HAP-1 (cell line): Measurements from ENCODE around the gene UVSSA.

Experiments used
- DNase-seq, 2 experiments: peaks; one replicate each; pipeline ENCODE4 v3.0.0-alpha.2; 2016 to 2020; ENCODE audit warnings: low spot score in 2 of 2
- H3K27me3 ChIP-seq: fragments of 250-450 bp; sonication (Bioruptor Pico); 2 replicates; pipeline ENCODE4 v1.5.1; 2020; ENCODE audit warnings: low read depth, mild to moderate bottlenecking, moderate library complexity
- H3K36me3 ChIP-seq: fragments of 250-450 bp; sonication (Bioruptor Pico); replicated peaks from 2 replicates; pipeline ENCODE4 v1.5.1; 2020; ENCODE audit warnings: mild to moderate bottlenecking
- H3K4me1 ChIP-seq: fragments of 250-450 bp; sonication (Bioruptor Pico); 2 replicates; pipeline ENCODE4 v1.5.1; 2020; ENCODE audit warnings: mild to moderate bottlenecking
- H3K4me3 ChIP-seq: fragments of 250-450 bp; sonication (Bioruptor Pico); 2 replicates; pipeline ENCODE4 v1.5.1; 2020; ENCODE audit warnings: mild to moderate bottlenecking, moderate library complexity
- H3K9me3 ChIP-seq: fragments of 250-450 bp; sonication (Bioruptor Pico); 2 replicates; pipeline ENCODE4 v1.5.1; 2020; ENCODE audit warnings: mild to moderate bottlenecking, moderate library complexity
- in situ Hi-C: fragments of 300-500 bp; cut with MboI; formaldehyde crosslinking; loops from 3 replicates; pipeline ENCODE4 v1.14.3; 2020; ENCODE audit warnings: low sequenced_read_pairs, inconsistent platforms, mixed read lengths

Gene UVSSA

GRCh38 chr4:1310796-1311631, 36.0 kb upstream of the UVSSA start:
- H3K4me1 ChIP-seq, result no peaks in the 10 kb centered on the region
- in situ Hi-C loops, result no loop called here
- H3K4me3 ChIP-seq, result no peak overlapping the region
- no peaks in the 10 kb centered on the region for H3K9me3 ChIP-seq
- no peaks in the 10 kb centered on the region for H3K27me3 ChIP-seq
- H3K36me3 ChIP-seq, result peaks cover 34% of the 10 kb centered on the region
- no peak for DNase-seq

GRCh38 chr4:1312821-1313640, 34.0 kb upstream of the UVSSA start:
- peaks cover 48% of the 10 kb centered on the region for H3K36me3 ChIP-seq
- no peak for DNase-seq
- H3K4me3 ChIP-seq, result no peak overlapping the region
- H3K27me3 ChIP-seq, result no peaks in the 10 kb centered on the region
- no peaks in the 10 kb centered on the region for H3K4me1 ChIP-seq
- H3K9me3 ChIP-seq, result no peaks in the 10 kb centered on the region
- in situ Hi-C loops, result no loop called here

GRCh38 chr4:1315306-1315705, 31.7 kb upstream of the UVSSA start:
- Histone ChIP-seq H3K36me3 (peaks cover 61% of the 10 kb centered on the region), H3K4me1 (no peaks in the 10 kb centered on the region), H3K27me3 (no peaks in the 10 kb centered on the region), H3K4me3 (no peak overlapping the region), H3K9me3 (no peaks in the 10 kb centered on the region)
- in situ Hi-C loops, result no loop called here
- DNase-seq, result no peak

GRCh38 chr4:1315836-1316536, 31.0 kb upstream of the UVSSA start:
- peaks cover 61% of the 10 kb centered on the region for H3K36me3 ChIP-seq
- no peak overlapping the region for H3K4me3 ChIP-seq
- no peaks in the 10 kb centered on the region for H3K27me3 ChIP-seq
- DNase-seq, result no peak
- H3K4me1 ChIP-seq, result no peaks in the 10 kb centered on the region
- in situ Hi-C loops, result no loop called here
- H3K9me3 ChIP-seq, result no peaks in the 10 kb centered on the region

GRCh38 chr4:1316537-1317168, 30.4 kb upstream of the UVSSA start:
- DNase-seq, result no peak
- H3K4me1 ChIP-seq, result no peaks in the 10 kb centered on the region
- no peaks in the 10 kb centered on the region for H3K9me3 ChIP-seq
- no peak overlapping the region for H3K4me3 ChIP-seq
- peaks cover 61% of the 10 kb centered on the region for H3K36me3 ChIP-seq
- in situ Hi-C loops, result no loop called here
- H3K27me3 ChIP-seq, result no peaks in the 10 kb centered on the region

- H3K4me1 ChIP-seq, result no peaks in the 10 kb centered on the region
- in situ Hi-C loops, result no loop called here
- no peaks in the 10 kb centered on the region for H3K9me3 ChIP-seq
- no peak for DNase-seq
- H3K27me3 ChIP-seq, result no peaks in the 10 kb centered on the region
- peaks cover 59% of the 10 kb centered on the region for H3K36me3 ChIP-seq
- no peak overlapping the region for H3K4me3 ChIP-seq
Measured at GRCh38 chr4:1317177-1318045, 29.6 kb upstream of the UVSSA start.

- DNase-seq, result no peak
- Histone ChIP-seq H3K27me3 (no peaks in the 10 kb centered on the region), H3K9me3 (no peaks in the 10 kb centered on the region), H3K4me3 (no peak overlapping the region), H3K4me1 (no peaks in the 10 kb centered on the region), H3K36me3 (peaks cover 54% of the 10 kb centered on the region)
- in situ Hi-C loops, result no loop called here
Measured at GRCh38 chr4:1318046-1318375, 29.0 kb upstream of the UVSSA start.

- in situ Hi-C loops, result no loop called here
- Histone ChIP-seq H3K9me3 (no peaks in the 10 kb centered on the region), H3K36me3 (peaks cover 54% of the 10 kb centered on the region), H3K4me3 (no peak overlapping the region), H3K4me1 (no peaks in the 10 kb centered on the region), H3K27me3 (no peaks in the 10 kb centered on the region)
- peak in 1 of 2 experiments; percentile 43 for DNase-seq
Measured at GRCh38 chr4:1318488-1319213, 28.4 kb upstream of the UVSSA start.

GRCh38 chr4:1321486-1321885, 25.5 kb upstream of the UVSSA start:
- H3K36me3 ChIP-seq, result peaks cover 37% of the 10 kb centered on the region
- no peaks in the 10 kb centered on the region for H3K4me1 ChIP-seq
- no peaks in the 10 kb centered on the region for H3K9me3 ChIP-seq
- no peak for DNase-seq
- no peak overlapping the region for H3K4me3 ChIP-seq
- H3K27me3 ChIP-seq, result no peaks in the 10 kb centered on the region
- in situ Hi-C loops, result no loop called here

- in situ Hi-C loops, result no loop called here
- Histone ChIP-seq H3K27me3 (no peaks in the 10 kb centered on the region), H3K36me3 (peaks cover 37% of the 10 kb centered on the region), H3K9me3 (no peaks in the 10 kb centered on the region), H3K4me3 (no peak overlapping the region), H3K4me1 (no peaks in the 10 kb centered on the region)
- no peak for DNase-seq
Measured at GRCh38 chr4:1321946-1322650, 24.9 kb upstream of the UVSSA start.

- no peak overlapping the region for H3K4me3 ChIP-seq
- in situ Hi-C loops, result no loop called here
- no peaks in the 10 kb centered on the region for H3K9me3 ChIP-seq
- no peaks in the 10 kb centered on the region for H3K27me3 ChIP-seq
- H3K4me1 ChIP-seq, result no peaks in the 10 kb centered on the region
- peaks cover 36% of the 10 kb centered on the region for H3K36me3 ChIP-seq
- DNase-seq, result no peak
Measured at GRCh38 chr4:1323280-1323634, 23.8 kb upstream of the UVSSA start.
